ENCODE data around the gene CAMK1D.
A peak's percentile ranks its signal among the peaks of the same experiment; 100 is the strongest.

CAMK1D gene

DNA sequence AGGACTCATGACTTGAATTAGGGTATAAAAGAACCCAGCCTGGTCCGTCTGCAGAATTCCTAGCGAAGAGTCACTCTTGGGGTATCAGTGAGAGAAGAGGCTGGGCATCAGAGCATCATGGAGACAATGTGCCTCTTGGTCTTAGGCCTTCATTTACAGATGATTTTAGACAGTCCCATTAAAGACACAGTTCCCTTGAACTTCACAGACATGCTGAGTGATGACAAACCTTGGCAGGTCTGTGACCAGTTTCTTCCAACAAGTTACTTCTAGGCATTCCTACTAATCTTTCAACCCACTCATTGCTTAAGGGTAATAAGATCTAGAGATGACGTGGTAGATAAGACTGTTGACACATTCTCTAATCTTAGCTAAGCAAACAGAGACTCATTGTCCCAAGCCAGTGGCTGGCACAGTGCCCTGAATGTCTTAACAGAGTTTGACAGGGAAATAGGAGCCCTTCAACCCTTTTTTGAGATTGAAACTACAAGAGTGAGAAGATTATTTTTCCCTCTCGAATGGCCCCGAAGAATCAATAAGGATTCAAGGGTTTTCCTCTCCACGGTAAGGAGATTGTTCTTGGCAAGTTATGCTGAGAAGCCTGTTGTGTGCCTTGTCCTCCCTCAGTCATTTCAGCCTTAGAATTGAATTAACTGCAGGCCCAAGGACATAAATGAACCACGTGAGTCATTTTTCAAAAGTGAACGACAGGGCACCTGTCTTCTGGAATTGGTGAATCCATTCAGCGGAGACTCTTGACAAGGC, 371.1 kb downstream of the CAMK1D start (continued):
- TF ChIP-seq, protein P1, sequence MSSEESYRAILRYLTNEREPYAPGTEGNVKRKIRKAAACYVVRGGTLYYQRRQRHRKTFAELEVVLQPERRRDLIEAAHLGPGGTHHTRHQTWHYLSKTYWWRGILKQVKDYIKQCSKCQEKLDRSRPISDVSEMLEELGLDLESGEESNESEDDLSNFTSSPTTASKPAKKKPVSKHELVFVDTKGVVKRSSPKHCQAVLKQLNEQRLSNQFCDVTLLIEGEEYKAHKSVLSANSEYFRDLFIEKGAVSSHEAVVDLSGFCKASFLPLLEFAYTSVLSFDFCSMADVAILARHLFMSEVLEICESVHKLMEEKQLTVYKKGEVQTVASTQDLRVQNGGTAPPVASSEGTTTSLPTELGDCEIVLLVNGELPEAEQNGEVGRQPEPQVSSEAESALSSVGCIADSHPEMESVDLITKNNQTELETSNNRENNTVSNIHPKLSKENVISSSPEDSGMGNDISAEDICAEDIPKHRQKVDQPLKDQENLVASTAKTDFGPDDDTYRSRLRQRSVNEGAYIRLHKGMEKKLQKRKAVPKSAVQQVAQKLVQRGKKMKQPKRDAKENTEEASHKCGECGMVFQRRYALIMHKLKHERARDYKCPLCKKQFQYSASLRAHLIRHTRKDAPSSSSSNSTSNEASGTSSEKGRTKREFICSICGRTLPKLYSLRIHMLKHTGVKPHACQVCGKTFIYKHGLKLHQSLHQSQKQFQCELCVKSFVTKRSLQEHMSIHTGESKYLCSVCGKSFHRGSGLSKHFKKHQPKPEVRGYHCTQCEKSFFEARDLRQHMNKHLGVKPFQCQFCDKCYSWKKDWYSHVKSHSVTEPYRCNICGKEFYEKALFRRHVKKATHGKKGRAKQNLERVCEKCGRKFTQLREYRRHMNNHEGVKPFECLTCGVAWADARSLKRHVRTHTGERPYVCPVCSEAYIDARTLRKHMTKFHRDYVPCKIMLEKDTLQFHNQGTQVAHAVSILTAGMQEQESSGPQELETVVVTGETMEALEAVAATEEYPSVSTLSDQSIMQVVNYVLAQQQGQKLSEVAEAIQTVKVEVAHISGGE (tag by site-specific recombination; conservative IDR thresholded peaks at IDR 0.05; ENCODE audit: low read depth), result no peak
- TF ChIP-seq ZNF639 (tag by site-specific recombination; IDR thresholded peaks at IDR 0.05) (peak; percentile 98), ZNF311 (tag by site-specific recombination; IDR thresholded peaks at IDR 0.05; ENCODE audit: borderline replicate concordance) (no peak), ZNF248 (tag by site-specific recombination; IDR thresholded peaks at IDR 0.05) (no peak), ZNF146 (tag by site-specific recombination; IDR thresholded peaks at IDR 0.05) (peak; percentile 43; the same call in 1 of the 2 replicates), ZBTB26 (tag by site-specific recombination; optimal IDR thresholded peaks at IDR 0.05) (no peak), ZNF701 (tag by site-specific recombination; IDR thresholded peaks at IDR 0.05) (no peak), ZNF677 (tag by site-specific recombination; IDR thresholded peaks at IDR 0.05) (no peak), ZBTB49 (tag by site-specific recombination; IDR thresholded peaks at IDR 0.05; ENCODE audit: low read depth) (no peak), ZNF138 (tag by site-specific recombination; IDR thresholded peaks at IDR 0.05; ENCODE audit: borderline replicate concordance) (no peak), ZNF624 (tag by site-specific recombination; IDR thresholded peaks at IDR 0.05) (no peak), RBAK (tag by site-specific recombination; IDR thresholded peaks at IDR 0.05) (no peak), OVOL3 (tag by site-specific recombination; IDR thresholded peaks at IDR 0.05) (peak; percentile 92), GFI1B (tag by site-specific recombination; IDR thresholded peaks at IDR 0.05) (peak; percentile 99), ZNF324 (tag by site-specific recombination; IDR thresholded peaks at IDR 0.05) (peak; percentile 98), ZNF544 (tag by site-specific recombination; IDR thresholded peaks at IDR 0.05) (no peak), ZNF558 (tag by site-specific recombination; IDR thresholded peaks at IDR 0.05) (peak; percentile 88), ZNF501 (tag by site-specific recombination; IDR thresholded peaks at IDR 0.05) (peak; percentile 92), ZNF169 (tag by site-specific recombination; IDR thresholded peaks at IDR 0.05) (no peak), ZBTB20 (tag by site-specific recombination; IDR thresholded peaks at IDR 0.05) (no peak), ZNF426 (tag by site-specific recombination; IDR thresholded peaks at IDR 0.05) (no peak), SP2 (tag by site-specific recombination; IDR thresholded peaks at IDR 0.05) (0 out of 2 replicates have a peak, but pooled peaks have one; percentile 35), GLIS2 (tag by site-specific recombination; IDR thresholded peaks at IDR 0.05) (no peak), HIC1 (tag by site-specific recombination; IDR thresholded peaks at IDR 0.05) (no peak)
- TF ChIP-seq, protein P2, sequence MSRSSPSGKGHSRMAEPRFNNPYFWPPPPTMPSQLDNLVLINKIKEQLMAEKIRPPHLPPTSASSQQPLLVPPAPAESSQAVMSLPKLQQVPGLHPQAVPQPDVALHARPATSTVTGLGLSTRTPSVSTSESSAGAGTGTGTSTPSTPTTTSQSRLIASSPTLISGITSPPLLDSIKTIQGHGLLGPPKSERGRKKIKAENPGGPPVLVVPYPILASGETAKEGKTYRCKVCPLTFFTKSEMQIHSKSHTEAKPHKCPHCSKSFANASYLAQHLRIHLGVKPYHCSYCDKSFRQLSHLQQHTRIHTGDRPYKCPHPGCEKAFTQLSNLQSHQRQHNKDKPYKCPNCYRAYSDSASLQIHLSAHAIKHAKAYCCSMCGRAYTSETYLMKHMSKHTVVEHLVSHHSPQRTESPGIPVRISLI (tag by site-specific recombination; IDR thresholded peaks at IDR 0.05), result no peak; the same call in 1 of the 2 replicates
- TF ChIP-seq, protein P3, sequence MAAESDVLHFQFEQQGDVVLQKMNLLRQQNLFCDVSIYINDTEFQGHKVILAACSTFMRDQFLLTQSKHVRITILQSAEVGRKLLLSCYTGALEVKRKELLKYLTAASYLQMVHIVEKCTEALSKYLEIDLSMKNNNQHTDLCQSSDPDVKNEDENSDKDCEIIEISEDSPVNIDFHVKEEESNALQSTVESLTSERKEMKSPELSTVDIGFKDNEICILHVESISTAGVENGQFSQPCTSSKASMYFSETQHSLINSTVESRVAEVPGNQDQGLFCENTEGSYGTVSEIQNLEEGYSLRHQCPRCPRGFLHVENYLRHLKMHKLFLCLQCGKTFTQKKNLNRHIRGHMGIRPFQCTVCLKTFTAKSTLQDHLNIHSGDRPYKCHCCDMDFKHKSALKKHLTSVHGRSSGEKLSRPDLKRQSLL (tag by site-specific recombination; IDR thresholded peaks at IDR 0.05), result no peak

Measured in HEK293 (cell line).